ENCODE measurements around the gene PIGM.

GRCh38 chr1:160064746-160065145 lies 33.0 kb upstream of the PIGM start:
- TF ChIP-seq, protein P1, sequence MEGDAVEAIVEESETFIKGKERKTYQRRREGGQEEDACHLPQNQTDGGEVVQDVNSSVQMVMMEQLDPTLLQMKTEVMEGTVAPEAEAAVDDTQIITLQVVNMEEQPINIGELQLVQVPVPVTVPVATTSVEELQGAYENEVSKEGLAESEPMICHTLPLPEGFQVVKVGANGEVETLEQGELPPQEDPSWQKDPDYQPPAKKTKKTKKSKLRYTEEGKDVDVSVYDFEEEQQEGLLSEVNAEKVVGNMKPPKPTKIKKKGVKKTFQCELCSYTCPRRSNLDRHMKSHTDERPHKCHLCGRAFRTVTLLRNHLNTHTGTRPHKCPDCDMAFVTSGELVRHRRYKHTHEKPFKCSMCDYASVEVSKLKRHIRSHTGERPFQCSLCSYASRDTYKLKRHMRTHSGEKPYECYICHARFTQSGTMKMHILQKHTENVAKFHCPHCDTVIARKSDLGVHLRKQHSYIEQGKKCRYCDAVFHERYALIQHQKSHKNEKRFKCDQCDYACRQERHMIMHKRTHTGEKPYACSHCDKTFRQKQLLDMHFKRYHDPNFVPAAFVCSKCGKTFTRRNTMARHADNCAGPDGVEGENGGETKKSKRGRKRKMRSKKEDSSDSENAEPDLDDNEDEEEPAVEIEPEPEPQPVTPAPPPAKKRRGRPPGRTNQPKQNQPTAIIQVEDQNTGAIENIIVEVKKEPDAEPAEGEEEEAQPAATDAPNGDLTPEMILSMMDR (IDR thresholded peaks at IDR 0.05; ENCODE audit: poor library complexity) = no peak
- no peak for TF ChIP-seq EZH2phosphoT487 (IDR thresholded peaks at IDR 0.05; ENCODE audit: low read depth, severe bottlenecking, unreplicated experiment)

Measured in hepatocyte (in vitro differentiated cells).